Thyroid gland (tissue), 4 donors: Measurements from ENCODE around the gene DGKB. TPM values are rescaled to one million over a fixed set of nuclear protein-coding genes. Genes with fewer than 3 reads are reported as not detected.

ENCODE experiments used
- DNase-seq, 2 donors: peaks; one replicate each; pipeline ENCODE4 v3.0.0-alpha.2; 2019
- H3K27ac ChIP-seq, 3 donors: fragments of 200-600 bp; sonication (generic); 1 replicate in 2 of 3; 2 replicates in 1 of 3; pipeline ENCODE4 v1.5.1; 2016 to 2019; ENCODE audit warnings: mild to moderate bottlenecking in 1 of 3, moderate library complexity in 1 of 3
- H3K27me3 ChIP-seq: fragments of 200-600 bp; sonication (generic); one replicate; pipeline ENCODE4 v1.5.1; 2019
- H3K36me3 ChIP-seq, 2 donors: fragments of 200-600 bp; sonication (generic); one replicate each; pipeline ENCODE4 v1.5.1; 2016 to 2019
- H3K4me1 ChIP-seq, 2 donors: fragments of 200-600 bp; sonication (generic); one replicate each; pipeline ENCODE4 v1.5.1; 2017 to 2019
- H3K4me3 ChIP-seq, 3 donors: fragments of 200-600 bp; sonication (generic); replicated peaks in 1 of 3; 1 replicate in 2 of 3; 2 replicates in 1 of 3; pipeline ENCODE4 v1.5.1; 2016; ENCODE audit warnings: mild to moderate bottlenecking in 1 of 3
- H3K9me3 ChIP-seq: fragments of 200-600 bp; sonication (generic); one replicate; pipeline ENCODE4 v1.5.1; 2017
- CTCF ChIP-seq, 6 experiments: fragments of 200-600 bp in 3 of 6; fragments of 450-650 bp in 3 of 6; sonication (generic) in 3 of 6; IDR thresholded peaks; one replicate each; pipeline ENCODE4 v1.5.1; 2016 to 2019; ENCODE audit warnings: antibody characterized with exemption in 6 of 6, mild to moderate bottlenecking in 2 of 6, inconsistent platforms in 1 of 6, moderate library complexity in 1 of 6
- POLR2A ChIP-seq, 2 donors: fragments of 450-650 bp; IDR thresholded peaks; one replicate each; pipeline ENCODE4 v1.6.1; 2017; ENCODE audit warnings: antibody characterized with exemption in 2 of 2, mild to moderate bottlenecking in 2 of 2, moderate library complexity in 1 of 2
- WGBS, 2 donors: methylation state at CpG; one replicate each; pipeline ENCODE4 v1.1.5; 2017; 5-methylcytosine and 5-hydroxymethylcytosine counted together
- intact Hi-C: fragments of 100-400 bp; cut with DNase I; formaldehyde crosslinking; loops from one replicate; pipeline ENCODE4 v1.15.1; 2023
- total RNA-seq, 4 donors: library from RNA; depleted of rRNA; stranded (reverse); fragments of >200 nt; gene quantifications; one replicate each; pipeline ENCODE4 v1.2.3, GENCODE V29; 2016

DGKB gene
- total RNA-seq, 4 donors from 2014 or later: 0.11 to 2.1 (median 0.49) TPM; not detected in 1

GRCh38 chr7:14697684-14698083, 204.9 kb downstream of the DGKB start:
- TF ChIP-seq CTCF (IDR thresholded peaks at IDR 0.05) (no peak), POLR2A (IDR thresholded peaks at IDR 0.05) (no peak)
- intact Hi-C loops: loop anchor here (10.0 kb wide), 1 partner anchor 1413 kb away; no protein-coding TSS in a partner anchor

DNA sequence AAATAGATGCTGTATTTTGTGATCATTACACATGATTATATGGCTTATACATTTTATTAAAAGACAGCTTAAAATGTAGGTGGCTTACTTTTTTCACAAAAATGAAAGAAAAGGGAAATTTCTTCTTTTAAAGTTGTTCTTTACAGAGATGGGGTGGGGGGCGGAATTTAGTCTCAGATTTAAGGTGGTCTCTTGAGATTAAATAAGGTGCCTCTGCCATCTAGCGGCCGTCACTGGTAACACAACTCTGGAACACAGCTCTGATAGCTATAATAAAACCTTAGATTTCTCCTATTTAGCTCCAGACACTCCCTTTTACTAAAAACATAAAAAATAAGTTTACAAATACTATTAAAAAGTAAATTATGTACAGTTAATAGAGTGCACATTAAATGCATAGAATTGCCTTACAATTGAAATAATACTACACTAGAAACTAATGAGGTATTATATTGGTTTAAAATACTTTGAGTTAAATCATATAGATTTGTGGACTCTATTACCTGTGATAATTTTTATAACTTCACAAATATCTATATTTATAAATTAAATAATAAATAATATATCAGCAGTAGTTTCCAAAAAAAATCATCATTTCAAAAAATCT, 210.9 kb downstream of the DGKB start:
- no peaks in the 10 kb centered on the region for H3K27me3 ChIP-seq

More at GRCh38 chr7:14697684-14698083, 204.9 kb downstream of the DGKB start:
- Histone ChIP-seq H3K36me3 (no peaks in the 10 kb centered on the region), H3K27ac (no peak overlapping the region), H3K27me3 (no peaks in the 10 kb centered on the region), H3K4me1 (no peaks in the 10 kb centered on the region), H3K4me3 (no peak overlapping the region), H3K9me3 (no peaks in the 10 kb centered on the region)
- no peak for DNase-seq

DNA sequence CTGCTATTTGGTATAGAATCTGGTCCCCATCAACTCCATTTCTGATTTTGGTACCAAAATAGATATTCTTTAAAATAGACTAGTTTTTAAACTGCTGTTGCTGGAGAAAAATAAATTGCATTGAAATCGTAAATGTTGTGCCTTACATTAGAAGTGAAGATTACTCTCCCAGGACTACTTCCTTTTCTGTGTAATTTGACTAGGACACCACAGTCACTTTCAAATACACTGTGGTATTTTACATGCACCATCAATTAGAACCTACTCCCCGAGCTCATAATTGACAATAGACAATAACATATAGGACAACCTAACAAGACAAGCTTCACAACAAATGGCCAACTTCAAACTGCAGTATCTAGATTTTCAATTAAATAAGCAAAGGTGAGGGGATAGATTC, 211.5 kb downstream of the DGKB start:
- H3K4me3 ChIP-seq: no peak overlapping the region
- TF ChIP-seq POLR2A (IDR thresholded peaks at IDR 0.05): no peak
- TF ChIP-seq CTCF (IDR thresholded peaks at IDR 0.05): no peak
- no peak overlapping the region for H3K27ac ChIP-seq
- no peaks in the 10 kb centered on the region for H3K36me3 ChIP-seq
- H3K27me3 ChIP-seq: no peaks in the 10 kb centered on the region
- DNase-seq: no peak
- WGBS, 2 donors: 43 to 58% methylated on average over 2 of the region's 2 CpGs
- intact Hi-C loops: loop anchor here (10.0 kb wide), 1 partner anchor 1406 kb away; no protein-coding TSS in a partner anchor
- no peaks in the 10 kb centered on the region for H3K4me1 ChIP-seq
- H3K9me3 ChIP-seq: no peaks in the 10 kb centered on the region

More for the DNA sequence above, 210.9 kb downstream of the DGKB start:
- no peak overlapping the region for H3K4me3 ChIP-seq
- TF ChIP-seq CTCF (IDR thresholded peaks at IDR 0.05) (peak; percentile 40 to 83 (median 52)), POLR2A (IDR thresholded peaks at IDR 0.05) (no peak)
- H3K27ac ChIP-seq: no peak overlapping the region
- intact Hi-C loops: loop anchor here (10.0 kb wide), 1 partner anchor 1407 kb away; no protein-coding TSS in a partner anchor
- H3K9me3 ChIP-seq: no peaks in the 10 kb centered on the region
- H3K4me1 ChIP-seq: no peaks in the 10 kb centered on the region
- WGBS, 2 donors: 1 to 4% methylated on average over 3 of the region's 3 CpGs
- no peaks in the 10 kb centered on the region for H3K36me3 ChIP-seq
- DNase-seq: peak; percentile 30 to 44

GRCh38 chr7:14690486-14690885, 212.1 kb downstream of the DGKB start:
- Histone ChIP-seq H3K4me3 (no peak overlapping the region), H3K4me1 (no peaks in the 10 kb centered on the region), H3K27me3 (no peaks in the 10 kb centered on the region), H3K9me3 (no peaks in the 10 kb centered on the region), H3K27ac (no peak overlapping the region), H3K36me3 (no peaks in the 10 kb centered on the region)
- no peak for TF ChIP-seq POLR2A (IDR thresholded peaks at IDR 0.05)
- no peak for TF ChIP-seq CTCF (IDR thresholded peaks at IDR 0.05)
- WGBS, 2 donors: 88 to 92% methylated on average over 3 of the region's 3 CpGs
- no peak for DNase-seq
- intact Hi-C loops: loop anchor here (10.0 kb wide), 1 partner anchor 1406 kb away; no protein-coding TSS in a partner anchor

- no peaks in the 10 kb centered on the region for H3K9me3 ChIP-seq
- DNase-seq: no peak
- TF ChIP-seq CTCF (IDR thresholded peaks at IDR 0.05) (no peak), POLR2A (IDR thresholded peaks at IDR 0.05) (no peak)
- H3K27me3 ChIP-seq: no peaks in the 10 kb centered on the region
- intact Hi-C loops: loop anchor here (10.0 kb wide), 1 partner anchor 1405 kb away; no protein-coding TSS in a partner anchor
- 70 to 76% methylated on average over 5 of the region's 5 CpGs for WGBS, 2 donors
- no peak overlapping the region for H3K27ac ChIP-seq
- no peak overlapping the region for H3K4me3 ChIP-seq
- H3K4me1 ChIP-seq: no peaks in the 10 kb centered on the region
- no peaks in the 10 kb centered on the region for H3K36me3 ChIP-seq
These were observed 212.5 kb downstream of the DGKB start for GRCh38 chr7:14690075-14690474.
